K562 (cell line): ENCODE measurements around the gene SCNN1A. TPM values are rescaled to one million over a fixed set of nuclear protein-coding genes. Genes with fewer than 3 reads are reported as not detected.

Experiments used
- ELF1 ChIP-seq: fragments of 200-800 bp; sonication (Bioruptor generic); IDR thresholded peaks from 2 replicates; pipeline ENCODE4 v1.6.1; 2016; ENCODE audit warnings: missing genetic modification characterization, missing compliant biosample characterization
- ETV6 ChIP-seq, 3 experiments: fragments of 150-350 bp in 1 of 3; sonication (generic) in 1 of 3; formaldehyde crosslinking in 1 of 3; IDR thresholded peaks; 2 replicates each; pipeline versions ENCODE4 v1.6.1 to v1.8.0; 2014 to 2022; ENCODE audit warnings: borderline replicate concordance in 2 of 3, low read depth in 2 of 3, antibody characterized with exemption in 1 of 3, low read length in 1 of 3, mild to moderate bottlenecking in 1 of 3, missing genetic modification reagents in 1 of 3
- HEY1 ChIP-seq: fragments of 250-450 bp; sonication (Bioruptor Pico); IDR thresholded peaks from 2 replicates; pipeline ENCODE4 v1.5.0; 2020; ENCODE audit warnings: mild to moderate bottlenecking, moderate library complexity, borderline replicate concordance
- ILF3 ChIP-seq: fragments of 450-650 bp; IDR thresholded peaks from 2 replicates; pipeline ENCODE4 v1.6.1; 2018; ENCODE audit warnings: antibody characterized with exemption, mild to moderate bottlenecking, moderate library complexity, borderline replicate concordance
- IRF2 ChIP-seq: sonication (generic); formaldehyde crosslinking; IDR thresholded peaks from 2 replicates; pipeline ENCODE4 v1.8.1; 2022; ENCODE audit warnings: mild to moderate bottlenecking, missing genetic modification reagents
- PTBP1 ChIP-seq: fragments of 200-400 bp; formaldehyde crosslinking; IDR thresholded peaks from 2 replicates; pipeline ENCODE4 v1.6.1; 2017; ENCODE audit warnings: low read depth, low read length
- RBBP5 ChIP-seq: fragments of 200-600 bp; sonication (generic); IDR thresholded peaks from 2 replicates; pipeline ENCODE4 v1.6.1; 2012; ENCODE audit warnings: borderline replicate concordance, mild to moderate bottlenecking, low read length, control low read depth, inconsistent platforms; ENCODE audit not compliant: insufficient read depth, poor library complexity, severe bottlenecking
- TAF7 ChIP-seq: fragments of 450-650 bp; IDR thresholded peaks from 2 replicates; pipeline ENCODE4 v1.6.1; 2016; ENCODE audit warnings: missing genetic modification characterization, missing compliant biosample characterization
- ZFP30 ChIP-seq: fragments of 250-450 bp; sonication (Bioruptor Pico); IDR thresholded peaks from 2 replicates; pipeline ENCODE4 v1.8.0; 2022; ENCODE audit warnings: moderate library complexity, mild to moderate bottlenecking, inconsistent platforms, borderline replicate concordance
- ZFX ChIP-seq: sonication (generic); formaldehyde crosslinking; IDR thresholded peaks from 2 replicates; pipeline ENCODE4 v1.8.0; 2022; ENCODE audit warnings: mild to moderate bottlenecking, missing genetic modification reagents, moderate library complexity
- ZNF134 ChIP-seq: fragments of 250-450 bp; sonication (Bioruptor Pico); conservative IDR thresholded peaks from 2 replicates; pipeline ENCODE4 v1.4.0; 2020
- ZNF507 ChIP-seq: conservative IDR thresholded peaks from 2 replicates; pipeline ENCODE4 v1.6.1; 2017; ENCODE audit warnings: missing genetic modification characterization, missing compliant biosample characterization
- ZNF589 ChIP-seq: fragments of 200-800 bp; sonication (Bioruptor generic); IDR thresholded peaks from 2 replicates; pipeline ENCODE4 v1.6.1; 2016; ENCODE audit warnings: low read depth, missing genetic modification characterization, missing compliant biosample characterization
- polyA plus RNA-seq, 8 experiments: library from polyadenylated mRNA; depleted of rRNA in 4 of 8; stranded (reverse) in 5 of 8; unstranded in 3 of 8; fragments of >200 nt; fragmentation: Nextera tagmentation in 2 of 8; fragmentation: Illumina TruSeq in 1 of 8; extraction: Ambion mirVana in 2 of 8; extraction: Trizol in 1 of 8; gene quantifications; 2 replicates each; pipeline versions ENCODE4 v1.2.1 to v1.2.3, GENCODE V29; 2011 to 2014; ENCODE audit warnings: inconsistent platforms in 1 of 8, missing spikeins in 1 of 8
- total RNA-seq, 7 experiments: library from RNA; depleted of rRNA in 6 of 7; stranded (reverse); fragments of >200 nt in 6 of 7; fragmentation: Illumina TruSeq in 2 of 7; extraction: Trizol in 2 of 7; gene quantifications; 2 replicates each; pipeline versions ENCODE4 v1.2.1 to v1.2.3, GENCODE V29; 2011 to 2021; ENCODE audit warnings: low replicate concordance in 1 of 7
- TF ChIP-seq, protein P1 (sequence below), 2 experiments: fragments of 450-650 bp; formaldehyde crosslinking in 1 of 2; IDR thresholded peaks; 2 replicates each; pipeline versions ENCODE4 v1.4.0 to v1.6.1; 2014 to 2020; ENCODE audit warnings: mild to moderate bottlenecking in 2 of 2, borderline replicate concordance in 1 of 2, low read depth in 1 of 2
- TF ChIP-seq, protein P2 (sequence below): fragments of 450-650 bp; IDR thresholded peaks from 2 replicates; pipeline ENCODE4 v1.6.1; 2016; ENCODE audit warnings: mild to moderate bottlenecking

Gene SCNN1A
- total and polyA plus RNA-seq, 9 of the 15 experiments (the other 6 are each of a cell fraction or from before 2014, with no cell fraction given), result 0.15 to 0.49 (median 0.32) TPM; not detected in 5

DNA sequence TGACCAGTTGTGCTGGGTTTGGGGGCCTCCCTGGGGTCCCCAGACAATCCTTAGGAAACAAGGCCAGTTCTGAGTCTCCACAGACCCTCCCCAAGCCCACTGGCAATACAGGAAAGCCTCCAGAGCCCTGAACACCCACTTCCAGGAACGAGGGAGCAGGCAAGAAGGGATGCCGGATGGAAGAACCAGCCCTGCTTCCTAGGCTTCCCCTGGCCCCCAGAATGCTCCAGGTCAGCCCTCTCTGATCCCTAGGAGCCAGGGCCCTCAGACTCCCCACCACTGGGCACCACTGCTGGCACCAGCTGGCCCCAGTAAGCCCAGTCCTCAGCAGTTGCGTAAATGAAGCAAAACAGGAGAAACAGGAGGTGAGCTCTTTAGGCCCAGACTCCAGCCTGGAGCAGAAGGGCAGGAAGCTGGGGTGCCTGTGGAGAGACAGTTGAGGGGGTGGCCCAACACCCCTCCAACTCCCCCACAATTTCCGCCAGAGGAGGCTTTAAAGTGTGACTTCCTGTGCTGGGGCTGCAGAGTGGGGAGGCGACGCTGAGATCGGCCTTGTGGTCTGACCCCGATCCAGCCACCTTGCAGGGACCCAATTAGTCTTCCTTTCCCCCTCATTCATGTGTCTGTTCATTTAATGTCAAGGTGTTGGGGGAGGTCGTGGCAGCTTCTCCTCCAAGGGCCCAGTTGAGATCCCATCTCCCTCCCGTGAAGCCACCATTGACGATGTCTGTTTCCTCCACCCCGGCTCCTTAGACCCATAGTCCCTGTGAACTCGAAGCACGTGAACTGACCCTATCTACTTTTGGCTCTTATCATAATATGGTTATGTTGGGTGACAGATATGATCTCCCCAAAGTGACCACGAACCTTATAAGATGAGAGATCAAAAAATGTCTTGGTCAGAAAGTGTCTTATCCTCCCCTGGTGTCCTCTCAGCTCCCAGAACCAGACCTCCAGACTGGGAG is 38.2 kb downstream of the SCNN1A start (continued):
- TF ChIP-seq RBBP5, result peak; percentile 16
- TF ChIP-seq ZNF589, result peak; percentile 21; the same call in 1 of the 2 replicates
- TF ChIP-seq ELF1 (tag), result no peak
- no peak for TF ChIP-seq IRF2 (CRISPR knock-in tag)
- TF ChIP-seq ILF3, result no peak
- TF ChIP-seq TAF7 (tag), result no peak
- TF ChIP-seq, protein P1, sequence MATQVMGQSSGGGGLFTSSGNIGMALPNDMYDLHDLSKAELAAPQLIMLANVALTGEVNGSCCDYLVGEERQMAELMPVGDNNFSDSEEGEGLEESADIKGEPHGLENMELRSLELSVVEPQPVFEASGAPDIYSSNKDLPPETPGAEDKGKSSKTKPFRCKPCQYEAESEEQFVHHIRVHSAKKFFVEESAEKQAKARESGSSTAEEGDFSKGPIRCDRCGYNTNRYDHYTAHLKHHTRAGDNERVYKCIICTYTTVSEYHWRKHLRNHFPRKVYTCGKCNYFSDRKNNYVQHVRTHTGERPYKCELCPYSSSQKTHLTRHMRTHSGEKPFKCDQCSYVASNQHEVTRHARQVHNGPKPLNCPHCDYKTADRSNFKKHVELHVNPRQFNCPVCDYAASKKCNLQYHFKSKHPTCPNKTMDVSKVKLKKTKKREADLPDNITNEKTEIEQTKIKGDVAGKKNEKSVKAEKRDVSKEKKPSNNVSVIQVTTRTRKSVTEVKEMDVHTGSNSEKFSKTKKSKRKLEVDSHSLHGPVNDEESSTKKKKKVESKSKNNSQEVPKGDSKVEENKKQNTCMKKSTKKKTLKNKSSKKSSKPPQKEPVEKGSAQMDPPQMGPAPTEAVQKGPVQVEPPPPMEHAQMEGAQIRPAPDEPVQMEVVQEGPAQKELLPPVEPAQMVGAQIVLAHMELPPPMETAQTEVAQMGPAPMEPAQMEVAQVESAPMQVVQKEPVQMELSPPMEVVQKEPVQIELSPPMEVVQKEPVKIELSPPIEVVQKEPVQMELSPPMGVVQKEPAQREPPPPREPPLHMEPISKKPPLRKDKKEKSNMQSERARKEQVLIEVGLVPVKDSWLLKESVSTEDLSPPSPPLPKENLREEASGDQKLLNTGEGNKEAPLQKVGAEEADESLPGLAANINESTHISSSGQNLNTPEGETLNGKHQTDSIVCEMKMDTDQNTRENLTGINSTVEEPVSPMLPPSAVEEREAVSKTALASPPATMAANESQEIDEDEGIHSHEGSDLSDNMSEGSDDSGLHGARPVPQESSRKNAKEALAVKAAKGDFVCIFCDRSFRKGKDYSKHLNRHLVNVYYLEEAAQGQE (IDR thresholded peaks at IDR 0.05; ENCODE audit: borderline replicate concordance), result peak; percentile 53; the same call in 1 of the 2 replicates
- TF ChIP-seq, protein P1 (CRISPR knock-in tag; IDR thresholded peaks at IDR 0.05; ENCODE audit: low read depth), result no peak
- no peak for TF ChIP-seq ZNF134 (CRISPR knock-in tag)
- no peak for TF ChIP-seq ZNF507 (tag)
- no peak for TF ChIP-seq HEY1 (CRISPR knock-in tag)
- TF ChIP-seq ZFP30 (CRISPR knock-in tag), result no peak
- TF ChIP-seq, protein P2, sequence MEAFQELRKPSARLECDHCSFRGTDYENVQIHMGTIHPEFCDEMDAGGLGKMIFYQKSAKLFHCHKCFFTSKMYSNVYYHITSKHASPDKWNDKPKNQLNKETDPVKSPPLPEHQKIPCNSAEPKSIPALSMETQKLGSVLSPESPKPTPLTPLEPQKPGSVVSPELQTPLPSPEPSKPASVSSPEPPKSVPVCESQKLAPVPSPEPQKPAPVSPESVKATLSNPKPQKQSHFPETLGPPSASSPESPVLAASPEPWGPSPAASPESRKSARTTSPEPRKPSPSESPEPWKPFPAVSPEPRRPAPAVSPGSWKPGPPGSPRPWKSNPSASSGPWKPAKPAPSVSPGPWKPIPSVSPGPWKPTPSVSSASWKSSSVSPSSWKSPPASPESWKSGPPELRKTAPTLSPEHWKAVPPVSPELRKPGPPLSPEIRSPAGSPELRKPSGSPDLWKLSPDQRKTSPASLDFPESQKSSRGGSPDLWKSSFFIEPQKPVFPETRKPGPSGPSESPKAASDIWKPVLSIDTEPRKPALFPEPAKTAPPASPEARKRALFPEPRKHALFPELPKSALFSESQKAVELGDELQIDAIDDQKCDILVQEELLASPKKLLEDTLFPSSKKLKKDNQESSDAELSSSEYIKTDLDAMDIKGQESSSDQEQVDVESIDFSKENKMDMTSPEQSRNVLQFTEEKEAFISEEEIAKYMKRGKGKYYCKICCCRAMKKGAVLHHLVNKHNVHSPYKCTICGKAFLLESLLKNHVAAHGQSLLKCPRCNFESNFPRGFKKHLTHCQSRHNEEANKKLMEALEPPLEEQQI, result no peak
- peak; percentile 75 to 87; a peak in 3 of 4 replicates for TF ChIP-seq ETV6 (IDR thresholded peaks at IDR 0.05; ENCODE audit: borderline replicate concordance in 1 of 2, low read depth in 2 of 2, low read length in 1 of 2)
- no peak for TF ChIP-seq ETV6 (CRISPR knock-in tag; IDR thresholded peaks at IDR 0.05; ENCODE audit: borderline replicate concordance)
- TF ChIP-seq ZFX, result peak; percentile 45
- TF ChIP-seq PTBP1, result no peak
